ENCODE measurements around the gene TVP23C.
"Not testable (repeated sequence)": the region's sequence is repeated elsewhere in the genome, so short reads cannot be mapped to it uniquely, and the experiment has no call there.

DNA sequence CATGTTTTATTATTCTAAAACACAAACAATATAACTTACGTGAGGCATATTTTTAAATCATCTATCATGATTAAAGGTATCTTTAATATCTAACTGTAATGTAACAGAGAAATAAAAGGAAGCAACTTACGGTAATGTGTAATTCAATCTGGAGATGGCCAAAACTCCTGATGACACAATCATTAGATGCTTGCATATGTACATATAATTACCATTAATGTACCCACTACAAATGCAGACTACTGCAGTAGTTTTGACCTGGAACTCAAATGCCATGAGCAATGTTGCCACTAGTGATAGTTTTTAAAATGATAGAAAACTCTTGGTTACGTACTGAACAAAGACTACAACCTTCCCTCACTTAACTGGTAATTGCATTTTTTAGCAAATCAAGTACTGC lies 30.2 kb downstream of the TVP23C start:
- TF ChIP-seq, protein P1, sequence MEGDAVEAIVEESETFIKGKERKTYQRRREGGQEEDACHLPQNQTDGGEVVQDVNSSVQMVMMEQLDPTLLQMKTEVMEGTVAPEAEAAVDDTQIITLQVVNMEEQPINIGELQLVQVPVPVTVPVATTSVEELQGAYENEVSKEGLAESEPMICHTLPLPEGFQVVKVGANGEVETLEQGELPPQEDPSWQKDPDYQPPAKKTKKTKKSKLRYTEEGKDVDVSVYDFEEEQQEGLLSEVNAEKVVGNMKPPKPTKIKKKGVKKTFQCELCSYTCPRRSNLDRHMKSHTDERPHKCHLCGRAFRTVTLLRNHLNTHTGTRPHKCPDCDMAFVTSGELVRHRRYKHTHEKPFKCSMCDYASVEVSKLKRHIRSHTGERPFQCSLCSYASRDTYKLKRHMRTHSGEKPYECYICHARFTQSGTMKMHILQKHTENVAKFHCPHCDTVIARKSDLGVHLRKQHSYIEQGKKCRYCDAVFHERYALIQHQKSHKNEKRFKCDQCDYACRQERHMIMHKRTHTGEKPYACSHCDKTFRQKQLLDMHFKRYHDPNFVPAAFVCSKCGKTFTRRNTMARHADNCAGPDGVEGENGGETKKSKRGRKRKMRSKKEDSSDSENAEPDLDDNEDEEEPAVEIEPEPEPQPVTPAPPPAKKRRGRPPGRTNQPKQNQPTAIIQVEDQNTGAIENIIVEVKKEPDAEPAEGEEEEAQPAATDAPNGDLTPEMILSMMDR (IDR thresholded peaks at IDR 0.05): not testable (repeated sequence)
- TF ChIP-seq POLR2A (IDR thresholded peaks at IDR 0.05): not testable (repeated sequence)

Measured in lower leg skin (tissue), 3 donors.